Measurements from ENCODE around the gene NFKBIL1. TPM values are rescaled to one million over a fixed set of nuclear protein-coding genes. Genes with fewer than 3 reads are reported as not detected.
A peak's percentile ranks its signal among the peaks of the same experiment; 100 is the strongest.

Gene NFKBIL1
- total and polyA plus RNA-seq, 9 of the 15 experiments (the other 6 are each of a cell fraction or from before 2014, with no cell fraction given), result 0.49 to 33.1 (median 7.6) TPM

DNA sequence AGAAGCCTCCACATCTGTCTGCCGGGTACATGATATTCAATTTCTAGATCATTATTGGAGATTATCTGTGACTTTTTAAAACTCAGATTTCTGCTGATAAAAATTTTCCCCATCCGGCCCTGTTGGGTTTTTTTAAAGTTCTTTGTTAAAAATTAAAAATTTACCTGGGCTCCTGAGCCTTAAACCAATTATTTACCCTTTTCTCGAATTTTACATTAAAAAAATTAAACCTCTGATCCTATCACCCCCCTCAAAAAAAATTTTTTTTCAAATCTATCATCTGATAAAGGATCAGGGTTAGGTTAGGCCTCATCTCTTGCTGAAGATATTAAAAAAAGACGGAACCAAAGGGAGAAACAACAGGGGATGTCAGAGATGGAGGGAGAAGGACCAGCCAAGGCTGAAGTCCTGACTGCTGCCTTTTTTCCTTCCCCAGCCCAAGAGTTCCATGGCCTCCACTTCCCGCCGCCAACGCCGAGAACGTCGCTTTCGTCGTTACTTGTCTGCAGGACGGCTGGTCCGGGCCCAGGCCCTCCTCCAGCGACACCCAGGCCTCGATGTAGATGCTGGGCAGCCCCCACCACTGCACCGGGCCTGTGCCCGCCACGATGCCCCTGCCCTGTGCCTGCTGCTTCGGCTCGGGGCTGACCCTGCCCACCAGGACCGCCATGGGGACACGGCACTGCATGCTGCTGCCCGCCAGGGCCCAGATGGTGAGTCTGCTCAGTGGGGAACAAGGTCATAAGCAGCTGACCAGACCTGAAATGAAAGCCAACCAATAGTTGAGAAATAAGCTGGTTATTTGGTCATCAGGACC, 527 bp downstream of the NFKBIL1 start (continued):
- TF ChIP-seq MXI1 (IDR thresholded peaks at IDR 0.05; ENCODE audit: low read depth, low read length) (no peak), LARP7 (IDR thresholded peaks at IDR 0.05) (no peak), SRSF1 (IDR thresholded peaks at IDR 0.05; ENCODE audit: low read depth, low read length) (no peak), STAT5A (IDR thresholded peaks at IDR 0.05; ENCODE audit: borderline replicate concordance, low read length) (no peak), TOE1 (IDR thresholded peaks at IDR 0.05; ENCODE audit: borderline replicate concordance) (no peak), TOE1 (CRISPR knock-in tag; IDR thresholded peaks at IDR 0.05; ENCODE audit: borderline replicate concordance, low read depth) (peak; percentile 70; the same call in 1 of the 2 replicates), ZNF121 (CRISPR knock-in tag; conservative IDR thresholded peaks at IDR 0.05) (no peak), POLR2AphosphoS5 (IDR thresholded peaks at IDR 0.05; ENCODE audit: control insufficient read depth, insufficient read depth, low read depth, low read length) (no peak), KDM4B (IDR thresholded peaks at IDR 0.05; ENCODE audit: borderline replicate concordance in 2 of 2, low read depth in 1 of 2) (no peak), FOSL1 (tag; conservative IDR thresholded peaks at IDR 0.05) (peak; percentile 51; the same call in 1 of the 2 replicates)
- TF ChIP-seq, protein P1, sequence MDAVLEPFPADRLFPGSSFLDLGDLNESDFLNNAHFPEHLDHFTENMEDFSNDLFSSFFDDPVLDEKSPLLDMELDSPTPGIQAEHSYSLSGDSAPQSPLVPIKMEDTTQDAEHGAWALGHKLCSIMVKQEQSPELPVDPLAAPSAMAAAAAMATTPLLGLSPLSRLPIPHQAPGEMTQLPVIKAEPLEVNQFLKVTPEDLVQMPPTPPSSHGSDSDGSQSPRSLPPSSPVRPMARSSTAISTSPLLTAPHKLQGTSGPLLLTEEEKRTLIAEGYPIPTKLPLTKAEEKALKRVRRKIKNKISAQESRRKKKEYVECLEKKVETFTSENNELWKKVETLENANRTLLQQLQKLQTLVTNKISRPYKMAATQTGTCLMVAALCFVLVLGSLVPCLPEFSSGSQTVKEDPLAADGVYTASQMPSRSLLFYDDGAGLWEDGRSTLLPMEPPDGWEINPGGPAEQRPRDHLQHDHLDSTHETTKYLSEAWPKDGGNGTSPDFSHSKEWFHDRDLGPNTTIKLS (IDR thresholded peaks at IDR 0.05; ENCODE audit: borderline replicate concordance, low read depth), result peak; percentile 50; the same call in 1 of the 2 replicates
- TF ChIP-seq, protein P2, sequence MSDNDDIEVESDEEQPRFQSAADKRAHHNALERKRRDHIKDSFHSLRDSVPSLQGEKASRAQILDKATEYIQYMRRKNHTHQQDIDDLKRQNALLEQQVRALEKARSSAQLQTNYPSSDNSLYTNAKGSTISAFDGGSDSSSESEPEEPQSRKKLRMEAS (CRISPR knock-in tag; IDR thresholded peaks at IDR 0.05), result peak; percentile 90
- TF ChIP-seq, protein P3, sequence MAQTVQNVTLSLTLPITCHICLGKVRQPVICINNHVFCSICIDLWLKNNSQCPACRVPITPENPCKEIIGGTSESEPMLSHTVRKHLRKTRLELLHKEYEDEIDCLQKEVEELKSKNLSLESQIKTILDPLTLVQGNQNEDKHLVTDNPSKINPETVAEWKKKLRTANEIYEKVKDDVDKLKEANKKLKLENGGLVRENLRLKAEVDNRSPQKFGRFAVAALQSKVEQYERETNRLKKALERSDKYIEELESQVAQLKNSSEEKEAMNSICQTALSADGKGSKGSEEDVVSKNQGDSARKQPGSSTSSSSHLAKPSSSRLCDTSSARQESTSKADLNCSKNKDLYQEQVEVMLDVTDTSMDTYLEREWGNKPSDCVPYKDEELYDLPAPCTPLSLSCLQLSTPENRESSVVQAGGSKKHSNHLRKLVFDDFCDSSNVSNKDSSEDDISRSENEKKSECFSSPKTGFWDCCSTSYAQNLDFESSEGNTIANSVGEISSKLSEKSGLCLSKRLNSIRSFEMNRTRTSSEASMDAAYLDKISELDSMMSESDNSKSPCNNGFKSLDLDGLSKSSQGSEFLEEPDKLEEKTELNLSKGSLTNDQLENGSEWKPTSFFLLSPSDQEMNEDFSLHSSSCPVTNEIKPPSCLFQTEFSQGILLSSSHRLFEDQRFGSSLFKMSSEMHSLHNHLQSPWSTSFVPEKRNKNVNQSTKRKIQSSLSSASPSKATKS (CRISPR knock-in tag; IDR thresholded peaks at IDR 0.05), result no peak
- TF ChIP-seq, protein P4, sequence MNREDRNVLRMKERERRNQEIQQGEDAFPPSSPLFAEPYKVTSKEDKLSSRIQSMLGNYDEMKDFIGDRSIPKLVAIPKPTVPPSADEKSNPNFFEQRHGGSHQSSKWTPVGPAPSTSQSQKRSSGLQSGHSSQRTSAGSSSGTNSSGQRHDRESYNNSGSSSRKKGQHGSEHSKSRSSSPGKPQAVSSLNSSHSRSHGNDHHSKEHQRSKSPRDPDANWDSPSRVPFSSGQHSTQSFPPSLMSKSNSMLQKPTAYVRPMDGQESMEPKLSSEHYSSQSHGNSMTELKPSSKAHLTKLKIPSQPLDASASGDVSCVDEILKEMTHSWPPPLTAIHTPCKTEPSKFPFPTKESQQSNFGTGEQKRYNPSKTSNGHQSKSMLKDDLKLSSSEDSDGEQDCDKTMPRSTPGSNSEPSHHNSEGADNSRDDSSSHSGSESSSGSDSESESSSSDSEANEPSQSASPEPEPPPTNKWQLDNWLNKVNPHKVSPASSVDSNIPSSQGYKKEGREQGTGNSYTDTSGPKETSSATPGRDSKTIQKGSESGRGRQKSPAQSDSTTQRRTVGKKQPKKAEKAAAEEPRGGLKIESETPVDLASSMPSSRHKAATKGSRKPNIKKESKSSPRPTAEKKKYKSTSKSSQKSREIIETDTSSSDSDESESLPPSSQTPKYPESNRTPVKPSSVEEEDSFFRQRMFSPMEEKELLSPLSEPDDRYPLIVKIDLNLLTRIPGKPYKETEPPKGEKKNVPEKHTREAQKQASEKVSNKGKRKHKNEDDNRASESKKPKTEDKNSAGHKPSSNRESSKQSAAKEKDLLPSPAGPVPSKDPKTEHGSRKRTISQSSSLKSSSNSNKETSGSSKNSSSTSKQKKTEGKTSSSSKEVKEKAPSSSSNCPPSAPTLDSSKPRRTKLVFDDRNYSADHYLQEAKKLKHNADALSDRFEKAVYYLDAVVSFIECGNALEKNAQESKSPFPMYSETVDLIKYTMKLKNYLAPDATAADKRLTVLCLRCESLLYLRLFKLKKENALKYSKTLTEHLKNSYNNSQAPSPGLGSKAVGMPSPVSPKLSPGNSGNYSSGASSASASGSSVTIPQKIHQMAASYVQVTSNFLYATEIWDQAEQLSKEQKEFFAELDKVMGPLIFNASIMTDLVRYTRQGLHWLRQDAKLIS (CRISPR knock-in tag; IDR thresholded peaks at IDR 0.05), result no peak
- TF ChIP-seq, protein P5, sequence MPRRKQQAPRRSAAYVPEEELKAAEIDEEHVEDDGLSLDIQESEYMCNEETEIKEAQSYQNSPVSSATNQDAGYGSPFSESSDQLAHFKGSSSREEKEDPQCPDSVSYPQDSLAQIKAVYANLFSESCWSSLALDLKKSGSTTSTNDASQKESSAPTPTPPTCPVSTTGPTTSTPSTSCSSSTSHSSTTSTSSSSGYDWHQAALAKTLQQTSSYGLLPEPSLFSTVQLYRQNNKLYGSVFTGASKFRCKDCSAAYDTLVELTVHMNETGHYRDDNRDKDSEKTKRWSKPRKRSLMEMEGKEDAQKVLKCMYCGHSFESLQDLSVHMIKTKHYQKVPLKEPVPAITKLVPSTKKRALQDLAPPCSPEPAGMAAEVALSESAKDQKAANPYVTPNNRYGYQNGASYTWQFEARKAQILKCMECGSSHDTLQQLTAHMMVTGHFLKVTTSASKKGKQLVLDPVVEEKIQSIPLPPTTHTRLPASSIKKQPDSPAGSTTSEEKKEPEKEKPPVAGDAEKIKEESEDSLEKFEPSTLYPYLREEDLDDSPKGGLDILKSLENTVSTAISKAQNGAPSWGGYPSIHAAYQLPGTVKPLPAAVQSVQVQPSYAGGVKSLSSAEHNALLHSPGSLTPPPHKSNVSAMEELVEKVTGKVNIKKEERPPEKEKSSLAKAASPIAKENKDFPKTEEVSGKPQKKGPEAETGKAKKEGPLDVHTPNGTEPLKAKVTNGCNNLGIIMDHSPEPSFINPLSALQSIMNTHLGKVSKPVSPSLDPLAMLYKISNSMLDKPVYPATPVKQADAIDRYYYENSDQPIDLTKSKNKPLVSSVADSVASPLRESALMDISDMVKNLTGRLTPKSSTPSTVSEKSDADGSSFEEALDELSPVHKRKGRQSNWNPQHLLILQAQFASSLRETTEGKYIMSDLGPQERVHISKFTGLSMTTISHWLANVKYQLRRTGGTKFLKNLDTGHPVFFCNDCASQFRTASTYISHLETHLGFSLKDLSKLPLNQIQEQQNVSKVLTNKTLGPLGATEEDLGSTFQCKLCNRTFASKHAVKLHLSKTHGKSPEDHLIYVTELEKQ (CRISPR knock-in tag; IDR thresholded peaks at IDR 0.05), result no peak
